ENCODE results near the gene ZFP36L1. TPM values are rescaled to one million over a fixed set of nuclear protein-coding genes. Genes with fewer than 3 reads are reported as not detected.

Gene ZFP36L1
- total RNA-seq, 2 donors from 2014 or later: 233 to 326 TPM

GRCh38 chr14:68788275-68788995 is 4.4 kb downstream of the ZFP36L1 start:
- peaks cover 14 to 48% of the 10 kb centered on the region in 2 donors for H3K4me1 ChIP-seq (ENCODE audit: control insufficient read depth in 1 of 2, low read depth in 2 of 2)
- H3K27me3 ChIP-seq (replicated peaks; ENCODE audit: insufficient read depth): no peaks in the 10 kb centered on the region
- ATAC-seq (ENCODE audit: insufficient number of reproducible peaks, low FRiP score, low read depth) (no peak), DNase-seq (ENCODE audit: low spot score) (no peak)
- H3K27ac ChIP-seq: peak overlapping the region; percentile 71 to 99
- no peaks in the 10 kb centered on the region for H3K9me3 ChIP-seq
- TF ChIP-seq CTCF (IDR thresholded peaks at IDR 0.05): no peak
- H3K36me3 ChIP-seq: peaks cover 19% of the 10 kb centered on the region
- peak overlapping the region; percentile 96 for H3K4me3 ChIP-seq

GRCh38 chr14:68787092-68787992 is 5.5 kb downstream of the ZFP36L1 start:
- Histone ChIP-seq H3K9me3 (no peaks in the 10 kb centered on the region), H3K4me3 (peak overlapping the region; percentile 28), H3K27me3 (replicated peaks; ENCODE audit: insufficient read depth) (no peaks in the 10 kb centered on the region), H3K27ac (peak overlapping the region; percentile 39 to 59), H3K4me1 (ENCODE audit: control insufficient read depth in 1 of 2, low read depth in 2 of 2) (peaks cover 14 to 48% of the 10 kb centered on the region in 2 donors), H3K36me3 (peaks cover 19% of the 10 kb centered on the region)
- TF ChIP-seq CTCF (IDR thresholded peaks at IDR 0.05): no peak
- DNase-seq (ENCODE audit: low spot score) (no peak), ATAC-seq (ENCODE audit: insufficient number of reproducible peaks, low FRiP score, low read depth) (no peak)

GRCh38 chr14:68786491-68787091 is 6.3 kb downstream of the ZFP36L1 start:
- no peak for TF ChIP-seq CTCF (IDR thresholded peaks at IDR 0.05)
- ATAC-seq (ENCODE audit: insufficient number of reproducible peaks, low FRiP score, low read depth) (no peak), DNase-seq (ENCODE audit: low spot score) (no peak)
- Histone ChIP-seq H3K27ac (peak overlapping the region; percentile 39 to 59), H3K9me3 (no peaks in the 10 kb centered on the region), H3K4me3 (no peak overlapping the region), H3K36me3 (peaks cover 19% of the 10 kb centered on the region), H3K27me3 (replicated peaks; ENCODE audit: insufficient read depth) (no peaks in the 10 kb centered on the region), H3K4me1 (ENCODE audit: control insufficient read depth in 1 of 2, low read depth in 2 of 2) (peaks cover 14 to 51% of the 10 kb centered on the region in 2 donors)

- no peaks in the 10 kb centered on the region for H3K27me3 ChIP-seq (replicated peaks; ENCODE audit: insufficient read depth)
- H3K27ac ChIP-seq: peak overlapping the region; percentile 39 to 59
- no peaks in the 10 kb centered on the region for H3K9me3 ChIP-seq
- no peak for TF ChIP-seq CTCF (IDR thresholded peaks at IDR 0.05)
- H3K4me3 ChIP-seq: no peak overlapping the region
- H3K36me3 ChIP-seq: peaks cover 19% of the 10 kb centered on the region
- peaks cover 20 to 59% of the 10 kb centered on the region in 2 donors for H3K4me1 ChIP-seq (ENCODE audit: control insufficient read depth in 1 of 2, low read depth in 2 of 2)
- ATAC-seq (ENCODE audit: insufficient number of reproducible peaks, low FRiP score, low read depth) (no peak), DNase-seq (ENCODE audit: low spot score) (no peak)
These were observed 7.1 kb downstream of the ZFP36L1 start for GRCh38 chr14:68785534-68786490.

Data from thoracic aorta (tissue), 2 donors.